ENCODE results near the gene B3GALT6. TPM values are rescaled to one million over a fixed set of nuclear protein-coding genes. Genes with fewer than 3 reads are reported as not detected.

The B3GALT6 gene
- total RNA-seq, 1 experiment from 2014 or later = 27.1 TPM

- Histone ChIP-seq H2AK5ac (ENCODE audit: insufficient read length, low read length) (no peak overlapping the region), H3K27me3 (ENCODE audit: insufficient read depth, low read length) (no peaks in the 10 kb centered on the region), H2BK5ac (ENCODE audit: insufficient read length, low read length) (no peak overlapping the region), H3K27ac (ENCODE audit: insufficient read length, low read depth, low read length) (no peak overlapping the region), H3T11ph (ENCODE audit: low read length) (no peak overlapping the region), H3K79me2 (ENCODE audit: insufficient read depth, low read length) (no peaks in the 10 kb centered on the region), H4K5ac (ENCODE audit: insufficient read length, low read depth, low read length) (no peak overlapping the region), H3K18ac (ENCODE audit: insufficient read length, low read depth, low read length) (no peak overlapping the region), H3K23me2 (ENCODE audit: insufficient read length, low read depth, low read length, poor library complexity, severe bottlenecking) (no peaks in the 10 kb centered on the region), H3K14ac (ENCODE audit: insufficient read depth, low read length) (no peak overlapping the region), H2BK20ac (ENCODE audit: low read depth, low read length, poor library complexity, severe bottlenecking) (no peak overlapping the region), H3K56ac (ENCODE audit: insufficient read length, low read depth, low read length) (no peak overlapping the region), H3K9ac (ENCODE audit: extremely low read depth, insufficient read length, low read length) (no peak overlapping the region), H3K4me2 (ENCODE audit: insufficient read depth, insufficient read length, low read length) (no peak overlapping the region), H2BK12ac (ENCODE audit: insufficient read length, low read depth, low read length) (no peak overlapping the region), H2AFZ (ENCODE audit: low read length) (no peak overlapping the region), H3K23ac (ENCODE audit: insufficient read length, low read depth, low read length) (no peak overlapping the region), H2BK15ac (ENCODE audit: low read depth, low read length) (no peak overlapping the region), H4K91ac (ENCODE audit: insufficient read length, low read depth, low read length) (no peak overlapping the region), H3K79me1 (ENCODE audit: insufficient read depth, low read depth, low read length, poor library complexity, severe bottlenecking) (no peaks in the 10 kb centered on the region), H3K9me3 (ENCODE audit: control insufficient read depth, low read depth, low read length) (no peaks in the 10 kb centered on the region), H3K4ac (ENCODE audit: low read depth, low read length) (no peak overlapping the region), H4K20me1 (ENCODE audit: control insufficient read depth, insufficient read depth, insufficient read length) (no peaks in the 10 kb centered on the region), H4K8ac (replicated peaks; ENCODE audit: insufficient read length, low read depth, low read length) (no peak overlapping the region), H3K4me1 (ENCODE audit: insufficient read depth, low read length) (no peaks in the 10 kb centered on the region), H2BK120ac (ENCODE audit: low read depth, low read length, poor library complexity, severe bottlenecking) (no peak overlapping the region)
- Mint-ChIP-seq H3K27me3 (ENCODE audit: low read depth) (peaks cover 1% of the 10 kb centered on the region; the same call in 1 of the 2 replicates), H3K4me3 (no peak overlapping the region), H3K27ac (no peak overlapping the region; a peak in 1 of 7 replicates), H3K4me1 (peaks cover 12 to 20% of the 10 kb centered on the region in 2 experiments), H3K9me3 (no peaks in the 10 kb centered on the region; a peak in 2 of 5 replicates), H3K36me3 (ENCODE audit: insufficient read depth in 1 of 3, low read depth in 3 of 3) (peaks cover 16 to 55% (median 50%) of the 10 kb centered on the region in 3 experiments; a peak in 6 of 7 replicates)
- no CpG with 5 or more reads among the region's 12 CpGs for WGBS (ENCODE audit: extremely low coverage, insufficient read length, low lambda C conversion rate)
- no peak for DNase-seq
- no peak for TF ChIP-seq CTCF (conservative IDR thresholded peaks at IDR 0.05)
Measured at GRCh38 chr1:1253314-1253713, 21.3 kb downstream of the B3GALT6 start.

Measured in H9 (cell line).